Adrenal gland (tissue), 12 donors: ENCODE measurements around the gene PTPN18. TPM values are rescaled to one million over a fixed set of nuclear protein-coding genes. Genes with fewer than 3 reads are reported as not detected.
A peak's percentile ranks its signal among the peaks of the same experiment; 100 is the strongest.

Experiments
- DNase-seq, 7 donors: peaks; one replicate each; pipeline ENCODE4 v3.0.0-alpha.2; 2019 to 2020
- H3K27ac ChIP-seq, 5 donors: fragments of 200-600 bp; sonication (generic) in 4 of 5; 1 replicate in 3 of 5; 2 replicates in 2 of 5; pipeline versions ENCODE4 v1.5.1 to v1.8.0; 2016 to 2020; ENCODE audit warnings: mild to moderate bottlenecking in 1 of 5
- H3K27me3 ChIP-seq: fragments of 200-600 bp; 2 replicates; pipeline ENCODE4 v1.8.0; 2021
- H3K36me3 ChIP-seq, 2 donors: fragments of 200-600 bp; replicated peaks in 1 of 2; 1 replicate in 1 of 2; 2 replicates in 1 of 2; pipeline versions ENCODE4 v1.5.1 to v1.8.0; 2018 to 2022
- H3K4me1 ChIP-seq, 2 donors: fragments of 200-600 bp; replicated peaks in 1 of 2; 1 replicate in 1 of 2; 2 replicates in 1 of 2; pipeline versions ENCODE4 v1.5.1 to v1.8.0; 2018 to 2021
- H3K4me3 ChIP-seq, 4 donors: fragments of 200-600 bp; sonication (generic) in 3 of 4; one replicate each; pipeline ENCODE4 v1.5.1; 2016 to 2018
- H3K9me3 ChIP-seq, 3 donors: fragments of 200-600 bp; sonication (generic) in 1 of 3; replicated peaks in 1 of 3; 1 replicate in 2 of 3; 2 replicates in 1 of 3; pipeline versions ENCODE4 v1.5.1 to v1.8.0; 2016 to 2021
- CTCF ChIP-seq, 6 experiments: fragments of 450-650 bp in 4 of 6; fragments of 200-600 bp in 2 of 6; sonication (generic) in 1 of 6; IDR thresholded peaks; 1 replicate in 5 of 6; 2 replicates in 1 of 6; pipeline versions ENCODE4 v1.5.1 to v1.8.0; 2016 to 2021; ENCODE audit warnings: antibody characterized with exemption in 6 of 6, mild to moderate bottlenecking in 2 of 6, moderate library complexity in 1 of 6
- POLR2A ChIP-seq, 2 donors: fragments of 450-650 bp; IDR thresholded peaks; one replicate each; pipeline ENCODE4 v1.6.1; 2017; ENCODE audit warnings: antibody characterized with exemption in 2 of 2, mild to moderate bottlenecking in 2 of 2, moderate library complexity in 1 of 2
- WGBS, 4 donors: extraction: QIAGEN DNeasy Blood & Tissue Kit in 2 of 4; methylation state at CpG; one replicate each; pipeline versions ENCODE4 v1.1.5 to v1.1.7; 2013 to 2017; 5-methylcytosine and 5-hydroxymethylcytosine counted together
- intact Hi-C, 2 donors: fragments of 100-400 bp; cut with DNase I; formaldehyde crosslinking; loops; one replicate each; pipeline versions ENCODE4 v1.14.1 to v1.15.0; 2022 to 2023
- polyA plus RNA-seq, 3 donors: library from polyadenylated mRNA; stranded (reverse); fragments of 200-250 nt in 2 of 3; fragments of 350-450 nt in 1 of 3; fragmentation: Illumina TruSeq in 1 of 3; extraction: RNeasy Lipid Tissue Mini Kit (QIAGEN cat#74804) in 1 of 3; gene quantifications; one replicate each; pipeline ENCODE4 v1.2.3, GENCODE V29; 2013 to 2014
- total RNA-seq, 9 donors: library from RNA; depleted of rRNA in 4 of 9; stranded (reverse); fragments of >200 nt in 4 of 9; fragments of 120-200 nt in 1 of 9; fragmentation: NEBNext Ultra II Directional in 1 of 9; extraction: Animal tissue kit (Norgen Biotek cat#: 25700) in 1 of 9; gene quantifications; one replicate each; pipeline versions ENCODE4 v1.1.0 to v1.2.4, GENCODE V29; 2013 to 2023
- donor health status: healthy with polysubstance abuse.
- donor health status: Bipolar disorder and iron deficiency.
- donor health status: DM: yes; HTN: yes; CAD: no.
- donor health status: DM: no; HTN: no; CAD: no.
- donor health status: DM: no; HTN: no; CAD: no.
- donor health status: DM: yes; HTN: yes; CAD: no.

PTPN18 gene
- total and polyA plus RNA-seq, 12 donors, result 7.4 to 74.1 (median 42.1) TPM

DNA sequence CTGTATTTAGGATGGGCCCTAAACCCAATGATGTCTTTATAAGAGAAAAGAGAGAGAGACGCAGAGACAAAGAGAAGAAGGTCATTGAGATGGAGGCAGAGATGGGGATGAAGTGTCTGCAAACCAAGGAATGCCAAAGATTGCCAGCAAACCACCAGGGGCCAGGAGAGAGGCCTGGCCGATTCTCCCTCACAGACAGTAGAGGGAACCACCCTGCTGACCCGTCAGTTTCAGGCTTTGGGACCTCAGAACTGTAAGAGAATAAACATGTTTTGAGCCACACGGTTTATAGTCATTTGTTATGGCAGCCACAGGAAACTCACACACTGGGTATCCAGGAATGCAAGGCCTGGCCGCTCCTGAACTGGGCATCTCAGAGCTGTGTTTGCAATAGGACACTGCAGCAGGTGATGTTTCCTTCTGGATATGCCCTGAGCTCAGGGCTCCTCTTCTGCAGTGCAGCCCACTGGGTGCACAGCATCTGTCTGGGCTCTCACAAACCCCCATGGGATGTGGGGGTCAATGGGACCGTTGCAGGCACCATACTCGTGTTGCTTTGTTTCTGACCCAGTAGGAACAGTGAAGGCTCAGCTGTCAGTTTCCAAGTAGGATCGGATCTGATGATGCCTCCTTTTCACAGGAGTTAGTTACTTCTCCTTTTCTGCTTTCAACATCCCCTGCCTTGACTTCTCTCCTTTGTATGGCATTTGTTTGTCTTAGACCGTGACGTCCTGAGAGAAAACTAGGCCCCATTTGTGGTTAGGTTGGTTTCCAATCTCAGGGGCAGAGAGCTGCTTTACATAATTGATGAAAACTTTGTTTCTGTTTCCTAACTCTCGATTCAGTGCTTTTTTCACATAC, 20.8 kb downstream of the PTPN18 start:
- Histone ChIP-seq H3K9me3 (no peaks in the 10 kb centered on the region), H3K27ac (no peak overlapping the region), H3K27me3 (no peaks in the 10 kb centered on the region), H3K4me1 (peaks cover 0 to 12% of the 10 kb centered on the region in 2 donors), H3K4me3 (no peak overlapping the region), H3K36me3 (peaks cover 0 to 4% of the 10 kb centered on the region in 2 donors)
- TF ChIP-seq POLR2A (IDR thresholded peaks at IDR 0.05) (no peak), CTCF (IDR thresholded peaks at IDR 0.05) (peak in 1 of 6 experiments; percentile 11)
- intact Hi-C loops, result no loop called here
- no peak for DNase-seq
- WGBS, 4 donors, result 76 to 88% (median 78%) methylated on average over 10 to 11 of the region's 11 CpGs

GRCh38 chr2:130377491-130377890, 21.6 kb downstream of the PTPN18 start:
- TF ChIP-seq POLR2A (IDR thresholded peaks at IDR 0.05) (no peak), CTCF (IDR thresholded peaks at IDR 0.05) (no peak)
- WGBS, 4 donors, result 90 to 97% (median 92%) methylated on average over 5 of the region's 5 CpGs
- no peak for DNase-seq
- Histone ChIP-seq H3K4me1 (peaks cover 0 to 12% of the 10 kb centered on the region in 2 donors), H3K36me3 (peaks cover 0 to 4% of the 10 kb centered on the region in 2 donors), H3K4me3 (no peak overlapping the region), H3K9me3 (no peaks in the 10 kb centered on the region), H3K27me3 (no peaks in the 10 kb centered on the region), H3K27ac (no peak overlapping the region)
- intact Hi-C loops, result no loop called here

DNA sequence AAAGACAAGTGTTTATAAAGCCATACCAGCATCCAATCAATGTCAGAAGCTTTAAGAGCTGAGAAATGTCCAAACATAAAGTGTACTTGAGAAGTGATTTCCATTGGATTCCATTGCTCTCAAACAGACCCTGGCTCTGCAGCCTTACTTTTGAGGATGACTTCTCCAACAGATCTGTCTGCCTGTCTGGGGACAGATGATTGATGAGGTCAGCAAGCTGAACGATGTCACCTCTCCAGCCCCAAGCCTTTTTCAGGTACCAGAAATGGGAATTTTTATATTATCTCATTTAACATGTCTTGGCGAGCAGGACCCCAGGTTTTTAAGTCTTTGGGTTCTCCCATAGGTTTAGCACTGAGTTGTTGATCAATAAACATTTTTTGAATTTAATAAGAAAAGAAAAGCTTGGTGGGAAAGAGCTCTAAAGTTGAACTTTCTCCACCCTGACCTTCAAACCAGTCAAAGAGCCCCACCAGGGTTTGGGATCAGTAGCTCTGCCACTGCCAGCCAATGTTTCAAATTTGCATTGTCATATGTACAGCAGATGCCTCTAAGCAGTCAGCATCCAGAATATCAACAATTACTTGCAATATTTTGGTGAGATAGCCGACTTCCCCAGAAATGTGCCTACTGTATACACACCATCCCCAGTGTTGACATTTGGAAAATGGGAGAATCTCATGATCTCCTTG, 22.5 kb downstream of the PTPN18 start:
- no peak for DNase-seq
- Histone ChIP-seq H3K36me3 (peaks cover 0 to 4% of the 10 kb centered on the region in 2 donors), H3K9me3 (no peaks in the 10 kb centered on the region), H3K27ac (no peak overlapping the region), H3K4me1 (peaks cover 0 to 8% of the 10 kb centered on the region in 2 donors), H3K27me3 (no peaks in the 10 kb centered on the region), H3K4me3 (no peak overlapping the region)
- TF ChIP-seq POLR2A (IDR thresholded peaks at IDR 0.05) (no peak), CTCF (IDR thresholded peaks at IDR 0.05) (no peak)
- intact Hi-C loops, result no loop called here
- 80 to 87% (median 86%) methylated on average over 3 of the region's 3 CpGs for WGBS, 4 donors

GRCh38 chr2:130378898-130379214, 23.0 kb downstream of the PTPN18 start:
- no peak for DNase-seq
- H3K4me1 ChIP-seq, result peaks cover 0 to 8% of the 10 kb centered on the region in 2 donors
- no peak overlapping the region for H3K4me3 ChIP-seq
- 85 to 94% (median 87%) methylated on average over 3 of the region's 3 CpGs for WGBS, 4 donors
- intact Hi-C loops, result no loop called here
- no peaks in the 10 kb centered on the region for H3K27me3 ChIP-seq
- peaks cover 0 to 4% of the 10 kb centered on the region in 2 donors for H3K36me3 ChIP-seq
- TF ChIP-seq CTCF (IDR thresholded peaks at IDR 0.05), result no peak
- TF ChIP-seq POLR2A (IDR thresholded peaks at IDR 0.05), result no peak
- H3K9me3 ChIP-seq, result no peaks in the 10 kb centered on the region
- H3K27ac ChIP-seq, result no peak overlapping the region
